LHCN-M2 (cell line): ENCODE data around the gene NOVA2. TPM values are rescaled to one million over a fixed set of nuclear protein-coding genes. Genes with fewer than 3 reads are reported as not detected.

Experiments
- DNase-seq: peaks from one replicate; pipeline ENCODE4 v3.0.0-alpha.2; 2012; ENCODE audit warnings: low read depth
- total RNA-seq: library from RNA; depleted of rRNA; stranded (reverse); fragments of >200 nt; gene quantifications from 2 replicates; pipeline ENCODE4 v1.2.3, GENCODE V29; 2014

NOVA2 gene
- total RNA-seq, 1 experiment from 2014 or later: not detected

DNA sequence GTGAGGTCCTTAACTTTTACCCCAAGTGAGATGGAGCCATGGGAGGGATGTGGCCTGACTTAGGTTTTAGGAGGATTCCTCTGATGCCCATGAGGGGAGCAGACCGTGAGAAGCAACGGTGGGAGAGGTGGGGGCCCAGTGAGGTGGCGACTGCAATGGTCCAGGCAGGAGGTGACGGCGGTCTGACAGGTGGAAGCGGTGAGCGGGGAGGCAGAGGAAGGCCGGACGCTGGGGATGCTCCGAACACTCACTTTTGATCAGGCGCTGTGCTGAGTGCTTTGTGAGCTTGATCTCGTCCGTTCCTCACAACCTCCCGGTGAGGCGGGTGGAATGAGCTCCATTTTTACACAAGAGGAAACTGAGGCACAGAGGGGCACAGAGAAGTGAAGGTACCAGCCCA, 11.6 kb downstream of the NOVA2 start:
- no peak for DNase-seq

DNA sequence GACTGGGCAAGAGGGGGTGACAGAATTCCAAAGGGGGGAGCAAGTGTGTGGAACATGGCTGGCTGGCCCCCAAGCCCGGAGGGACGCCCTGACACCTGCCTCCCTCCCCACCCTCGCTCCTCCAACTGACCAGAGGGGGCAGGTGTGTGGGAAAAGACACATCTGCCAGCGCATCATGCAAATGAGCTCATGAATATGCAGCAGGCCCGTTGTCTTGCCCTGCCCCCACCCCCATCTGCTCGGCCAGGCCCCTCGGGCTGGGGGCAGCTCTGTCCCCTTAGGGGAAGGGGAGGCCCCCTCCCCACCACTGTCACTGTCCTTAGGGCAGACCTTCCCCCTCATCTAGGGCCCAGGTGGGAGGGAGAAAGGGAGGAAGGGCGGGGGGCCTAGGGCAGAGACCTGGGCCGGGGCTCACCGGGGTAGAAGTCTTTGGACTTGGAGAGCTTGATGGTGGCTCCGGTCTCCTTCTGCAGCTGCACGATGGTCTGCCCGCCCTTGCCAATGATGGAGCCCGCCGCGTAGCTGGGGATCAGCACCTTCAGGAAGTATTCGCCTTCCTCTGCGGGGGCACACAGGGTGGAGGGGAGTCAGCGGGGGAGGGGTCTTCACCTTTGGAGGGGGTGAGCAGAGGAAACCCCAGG, 12.9 kb downstream of the NOVA2 start:
- no peak for DNase-seq

DNA sequence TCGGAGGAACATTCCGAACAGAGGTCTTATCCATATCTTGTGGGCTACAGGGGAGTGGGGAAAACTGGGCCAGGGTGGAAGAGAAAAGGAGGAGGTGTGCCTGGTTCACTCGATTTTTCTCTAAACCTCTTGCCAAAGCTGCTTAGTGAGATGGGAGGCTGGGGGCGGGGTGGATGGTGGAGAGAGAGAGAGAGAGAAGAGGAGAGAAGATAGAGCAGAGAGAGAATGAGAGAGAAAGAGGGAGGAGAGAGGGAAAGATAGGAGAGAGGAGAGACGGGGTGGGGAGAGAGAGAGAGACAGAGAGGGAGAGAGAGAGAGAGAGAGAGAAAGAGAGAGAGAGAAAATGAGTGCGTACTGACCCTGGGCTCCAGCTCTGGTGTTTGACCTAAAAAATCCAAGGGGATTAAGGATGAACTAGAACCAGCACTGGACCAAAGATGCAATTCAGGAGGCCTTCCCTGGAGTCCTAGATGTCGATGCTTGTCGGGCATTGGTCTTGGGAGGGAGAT, 14.1 kb downstream of the NOVA2 start:
- DNase-seq: no peak

DNA sequence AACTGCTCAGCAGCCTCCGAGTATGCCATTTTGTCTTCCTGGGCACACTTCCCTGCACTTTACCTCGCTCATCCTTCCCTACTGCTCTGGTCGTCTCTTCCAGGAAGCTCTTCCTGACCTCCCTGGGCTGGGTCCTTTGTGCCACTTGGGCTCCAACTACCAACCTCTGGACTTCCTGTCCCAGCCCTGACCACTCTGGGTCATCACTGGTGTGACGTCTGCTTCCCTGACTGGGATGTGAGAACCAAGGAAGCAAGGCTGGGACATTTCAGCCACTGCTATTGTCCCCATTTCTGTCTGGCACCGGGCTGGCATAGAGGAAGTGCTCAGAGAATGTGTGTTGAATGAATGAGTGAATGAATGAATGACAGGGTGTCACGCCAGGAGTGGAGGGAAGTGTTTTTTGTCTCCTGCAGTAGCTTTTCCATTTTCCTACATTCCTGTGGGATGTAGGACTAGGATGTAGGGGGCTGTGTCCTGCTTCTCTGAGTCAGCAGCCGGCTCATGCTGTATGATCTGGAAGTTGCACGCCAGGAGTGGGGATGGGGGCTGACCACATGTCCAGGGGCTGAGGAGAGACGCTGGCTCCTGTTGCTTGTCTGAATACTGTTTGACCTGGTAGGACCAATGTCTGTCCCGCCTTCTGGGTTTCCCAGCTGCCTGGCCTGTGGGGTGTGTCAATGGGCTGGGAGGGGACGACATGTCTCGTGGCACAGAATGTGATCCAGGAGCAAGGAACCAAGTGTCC, 14.7 kb downstream of the NOVA2 start:
- no peak for DNase-seq

DNA sequence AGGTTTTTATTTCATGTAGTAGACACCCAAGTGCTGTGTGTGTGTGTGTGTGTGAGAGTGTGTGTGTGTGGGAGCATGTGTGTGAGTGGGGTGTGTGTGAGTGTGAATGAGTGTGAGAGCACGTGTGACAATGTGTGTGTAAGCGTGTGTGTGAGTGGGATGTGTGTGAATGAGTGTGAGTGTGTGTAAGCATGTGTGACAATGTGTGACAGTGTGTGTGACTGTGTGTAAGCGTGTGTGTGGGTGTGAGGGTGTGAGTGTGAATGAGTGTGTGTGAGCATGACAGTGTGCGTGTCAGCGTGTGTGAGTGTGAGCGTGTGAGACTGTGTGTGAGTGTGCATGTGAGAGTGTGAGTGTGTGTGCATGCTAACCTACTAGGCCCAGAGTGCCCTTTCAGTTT, 15.3 kb downstream of the NOVA2 start:
- DNase-seq: no peak

DNA sequence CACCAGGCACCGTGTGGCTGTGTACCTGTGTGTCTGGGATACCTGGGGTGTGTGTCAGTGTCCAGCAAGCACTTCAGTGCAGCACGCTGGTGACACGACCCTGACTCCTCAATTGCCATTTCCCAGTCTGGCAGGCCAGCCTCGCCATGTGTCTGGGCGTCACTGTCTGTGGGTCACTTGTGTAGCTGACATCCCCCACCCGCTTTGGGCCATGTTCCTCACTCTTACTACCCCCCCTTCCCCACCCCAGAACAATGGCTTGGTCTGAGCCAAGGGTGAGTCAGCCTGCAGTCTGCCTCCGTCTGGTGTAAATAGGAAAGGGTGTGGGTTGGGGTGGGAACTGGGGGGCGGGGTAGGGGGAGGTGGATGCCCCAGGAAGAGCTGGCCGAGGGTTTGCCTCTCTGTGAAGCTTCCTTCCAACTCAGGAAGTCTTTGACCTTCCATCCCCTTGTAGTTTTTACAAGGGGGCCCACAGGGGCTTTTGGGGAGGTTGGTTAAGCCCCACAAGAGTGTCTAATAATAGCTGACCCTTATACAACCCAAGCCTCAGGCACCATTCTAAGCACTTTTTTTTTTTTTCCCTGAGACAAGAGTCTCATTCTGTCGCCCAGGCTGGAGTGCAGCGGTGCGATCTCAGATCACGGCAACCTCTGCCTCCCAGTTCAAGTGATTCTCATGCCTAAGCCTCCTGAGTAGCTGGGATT, 17.6 kb downstream of the NOVA2 start:
- DNase-seq: no peak

DNA sequence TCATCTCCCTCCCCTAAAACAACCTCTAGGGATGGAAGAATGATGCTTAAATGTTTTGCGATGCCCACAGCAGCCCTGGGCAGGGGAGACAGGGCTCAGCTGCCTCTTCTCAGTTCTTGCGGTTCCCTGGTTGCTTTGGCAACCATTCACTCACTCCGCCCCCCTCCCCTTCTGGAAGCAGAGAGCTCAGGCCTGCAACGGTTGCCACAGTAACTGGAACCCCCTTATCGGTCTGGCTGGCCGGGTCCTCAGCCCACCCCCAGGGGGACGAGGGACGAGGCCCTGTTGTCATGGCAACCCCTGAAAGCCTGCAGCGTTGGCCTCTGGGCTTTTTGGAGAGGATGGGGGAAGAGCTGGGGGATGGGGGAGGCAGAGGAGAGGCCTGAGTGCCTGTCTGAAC, 19.5 kb downstream of the NOVA2 start:
- no peak for DNase-seq

DNA sequence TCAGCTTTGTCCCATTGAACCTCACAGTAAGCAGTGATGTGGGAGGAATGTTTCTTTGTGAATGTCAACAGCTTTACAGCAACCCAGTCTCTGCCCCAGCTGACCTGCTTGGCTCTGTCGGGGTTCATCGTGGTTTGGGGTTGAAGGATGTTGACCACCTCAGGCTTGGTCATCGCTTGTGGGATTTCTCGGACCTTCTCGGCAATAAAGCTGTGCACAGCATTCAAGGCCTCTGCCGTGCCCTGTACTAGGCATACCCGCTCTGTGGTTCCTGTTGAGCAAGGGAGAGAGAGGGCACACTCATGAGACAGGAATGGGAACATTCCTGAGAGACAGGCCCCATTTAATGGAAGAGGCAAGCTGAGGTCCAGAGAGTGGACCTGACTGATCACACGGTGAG, 20.0 kb downstream of the NOVA2 start:
- peak; percentile 9 for DNase-seq

DNA sequence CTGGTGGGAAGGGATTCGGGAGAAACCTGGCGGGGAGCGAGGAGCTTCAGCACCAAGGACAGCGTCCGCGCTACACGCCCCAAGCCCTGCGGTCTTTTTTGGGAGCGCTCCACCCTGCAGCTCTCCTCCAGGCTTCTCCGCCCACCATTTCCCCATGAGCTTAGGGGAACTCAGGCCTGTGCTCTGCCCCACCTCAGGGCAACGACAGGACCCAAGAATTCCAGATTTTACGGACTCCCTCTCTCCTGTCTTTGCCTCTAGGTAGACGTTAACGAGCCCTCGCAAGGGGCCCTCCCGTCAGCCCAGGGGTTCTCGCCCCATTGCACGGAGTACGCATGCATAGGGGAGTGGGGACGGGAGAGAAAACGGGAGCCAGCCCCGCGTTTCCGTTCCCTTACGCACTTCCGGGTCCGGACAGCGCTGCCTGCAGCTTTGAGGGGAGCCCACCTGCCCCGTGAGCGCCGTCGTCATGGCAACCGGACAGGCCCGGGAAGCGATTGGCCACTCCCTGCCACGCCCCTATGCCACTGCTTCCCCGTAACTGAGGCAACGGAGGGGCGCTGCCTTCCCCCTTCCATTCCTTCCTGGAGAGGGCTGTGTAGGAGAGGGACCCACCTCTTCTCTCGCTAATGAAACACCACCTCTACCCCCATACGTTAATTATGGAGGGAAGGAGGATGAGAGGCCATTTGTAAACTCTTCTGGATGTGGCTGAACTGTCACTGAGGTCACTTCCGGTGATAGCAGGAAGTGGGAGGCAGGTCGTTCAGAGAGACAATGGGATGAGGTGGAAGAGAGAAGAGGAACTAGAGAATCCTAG, 20.8 kb downstream of the NOVA2 start:
- DNase-seq: peak; percentile 30

DNA sequence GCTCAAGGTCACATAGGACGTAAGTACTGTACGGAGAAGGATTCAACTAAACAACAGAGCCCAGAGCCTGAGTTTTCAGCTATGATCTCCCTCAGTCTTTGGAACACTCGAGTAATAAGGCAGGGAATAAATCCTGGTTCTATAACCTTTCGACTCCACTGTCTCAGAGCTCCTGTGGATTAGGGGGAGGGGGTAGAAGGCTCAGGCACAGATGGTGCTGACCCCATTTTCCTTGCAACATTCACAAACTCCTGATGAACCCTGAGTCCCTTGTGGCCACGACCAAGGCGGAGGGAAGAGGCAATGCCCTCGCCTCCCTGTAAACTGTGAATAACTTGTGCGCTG, 21.4 kb downstream of the NOVA2 start:
- no peak for DNase-seq

DNA sequence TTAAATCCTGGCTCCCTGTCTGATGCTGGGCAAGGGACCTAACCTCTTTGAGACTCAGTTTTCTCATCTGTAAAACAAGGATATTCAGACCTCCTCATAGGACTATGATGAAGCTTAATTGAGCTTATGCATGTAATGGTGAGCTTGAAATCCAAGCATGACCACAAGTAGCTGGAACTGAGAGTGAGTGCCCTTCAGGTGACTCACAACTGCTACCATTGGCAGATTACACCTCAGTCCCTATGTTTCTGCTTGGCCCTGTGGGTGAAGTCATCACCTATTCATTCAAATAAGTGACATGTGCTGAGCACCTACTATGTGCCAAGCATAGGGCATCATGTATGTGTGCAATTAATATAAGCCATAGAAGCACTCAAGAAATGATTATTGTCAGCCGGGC, 25.7 kb downstream of the NOVA2 start:
- DNase-seq: peak; percentile 16

DNA sequence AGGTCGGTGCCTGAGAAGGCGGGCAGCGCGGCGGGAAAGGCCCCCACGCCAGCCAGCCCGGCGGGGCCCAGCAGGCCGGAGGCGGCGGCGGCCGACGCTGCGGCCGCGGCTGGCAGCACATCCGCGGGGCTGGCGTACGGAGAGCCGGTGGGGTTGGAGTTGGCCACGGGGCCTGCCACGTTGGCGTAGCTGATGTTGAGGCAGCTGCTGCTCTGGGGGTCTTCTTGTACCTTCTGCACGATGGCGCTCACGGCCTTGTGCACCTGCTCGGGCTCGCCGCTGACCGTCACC, 33.2 kb downstream of the NOVA2 start:
- DNase-seq: no peak

DNA sequence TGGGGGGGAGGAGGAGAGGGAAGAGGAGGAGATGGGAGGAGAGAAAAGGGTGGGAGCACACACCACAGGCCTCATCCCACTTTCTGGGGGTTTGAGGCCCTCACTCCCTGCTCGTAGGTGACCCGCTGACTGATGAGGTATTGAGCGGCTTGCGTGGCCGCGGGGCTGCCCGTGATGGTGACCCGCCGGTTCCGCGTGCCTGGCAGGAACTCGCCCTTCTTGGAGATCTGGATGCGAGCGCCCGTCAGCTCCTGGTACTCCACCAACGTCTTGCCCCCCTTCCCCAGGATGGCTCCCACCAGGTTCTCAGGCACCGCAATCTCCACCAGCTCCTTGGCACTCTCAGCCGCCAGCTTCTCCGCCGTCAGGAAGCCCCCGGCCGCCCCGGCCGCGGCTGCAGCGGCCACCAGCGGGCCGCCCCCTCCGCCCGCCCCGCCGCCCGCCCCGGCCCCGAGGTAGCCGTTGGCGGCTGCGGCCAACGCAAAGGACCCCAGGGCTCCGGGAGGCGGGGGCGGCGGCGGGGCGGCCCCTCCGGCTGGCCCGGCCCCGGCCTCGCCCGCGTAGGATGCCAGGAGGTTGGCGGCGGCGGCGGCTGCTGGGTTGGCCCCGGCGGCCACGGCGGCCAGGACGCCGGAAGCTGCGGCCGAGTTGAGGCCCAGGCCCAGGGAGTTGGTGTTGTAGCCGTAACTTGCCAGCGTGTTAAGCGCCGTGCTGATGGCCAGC, 33.7 kb downstream of the NOVA2 start:
- DNase-seq: no peak

DNA sequence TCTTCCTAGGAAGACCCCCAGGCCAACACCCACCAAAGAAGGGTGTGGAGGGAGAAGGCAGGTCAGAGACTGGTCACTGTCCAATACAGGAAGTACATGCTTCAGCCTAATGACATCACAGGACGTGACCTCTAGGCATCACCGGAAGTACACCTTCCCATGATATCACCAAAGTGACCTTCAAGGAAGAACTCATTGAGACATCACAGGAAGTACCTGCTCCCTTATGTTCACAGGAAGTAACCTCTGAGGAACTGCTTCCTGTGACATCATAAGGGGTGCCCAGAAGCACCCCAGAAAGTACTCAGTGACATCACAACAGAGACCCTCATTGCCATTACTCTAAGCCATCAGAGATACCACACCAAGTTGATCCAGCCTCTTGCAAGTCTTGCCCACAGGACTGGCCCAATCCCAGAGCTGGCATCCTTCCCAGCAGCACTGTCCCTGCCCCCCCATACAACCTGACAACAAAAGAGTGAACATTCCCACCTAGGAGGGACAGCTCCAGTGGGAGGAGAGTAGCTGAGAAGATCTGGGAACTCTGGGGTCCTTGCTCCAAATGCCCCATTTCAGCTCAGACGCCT, 34.8 kb downstream of the NOVA2 start:
- no peak for DNase-seq

DNA sequence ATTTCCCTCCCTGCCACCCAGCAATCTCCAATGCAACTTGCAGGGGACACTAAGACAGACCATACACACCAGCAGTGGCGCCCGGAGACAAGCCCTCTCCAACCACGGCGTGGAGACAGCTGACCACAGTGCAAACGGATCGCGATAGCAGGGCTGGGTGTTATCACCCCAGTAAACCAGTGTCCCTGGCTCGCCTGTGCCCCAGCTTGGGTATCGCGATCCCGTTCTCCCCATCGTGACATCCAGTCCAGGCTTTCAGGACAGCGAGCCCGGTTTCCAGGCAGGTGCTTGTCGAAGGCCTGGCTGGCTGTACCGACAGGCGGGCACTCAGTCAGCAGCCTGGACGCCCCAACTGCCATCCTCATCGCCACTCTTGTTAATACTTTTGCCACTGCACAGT, 38.4 kb downstream of the NOVA2 start:
- DNase-seq: no peak

DNA sequence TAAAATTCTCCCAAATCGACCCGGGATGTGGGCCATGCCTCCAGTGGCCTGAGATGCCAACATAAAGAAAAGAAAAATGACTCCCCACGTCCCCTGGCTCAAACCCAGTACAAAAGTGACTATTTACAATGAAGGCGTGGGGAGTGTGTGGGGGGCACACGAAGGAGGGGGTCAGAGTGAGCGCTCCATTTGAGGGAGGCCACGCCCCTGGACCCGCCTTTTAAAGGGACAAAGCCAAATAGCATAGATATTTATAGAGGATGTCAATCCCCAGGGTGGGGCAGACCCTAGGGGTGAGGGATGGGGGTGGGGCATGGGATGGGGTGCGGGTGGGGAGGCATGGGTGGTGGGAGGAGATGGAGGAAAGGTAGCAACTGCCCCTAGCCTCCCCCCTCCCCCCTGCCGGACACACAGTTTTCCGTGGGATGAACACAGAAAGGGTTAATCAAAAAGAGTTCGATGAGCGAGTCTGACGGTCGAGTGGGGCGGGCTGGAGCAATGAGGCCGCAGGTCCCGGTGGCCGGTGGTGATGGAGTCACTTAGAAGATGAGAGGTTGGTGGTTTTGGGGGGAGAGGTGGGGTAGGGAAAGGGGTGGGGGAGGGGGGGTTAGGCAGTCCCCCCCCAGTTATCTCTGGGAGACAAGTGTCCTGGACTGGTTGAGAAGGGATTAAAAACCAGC, 39.0 kb downstream of the NOVA2 start:
- DNase-seq: no peak

DNA sequence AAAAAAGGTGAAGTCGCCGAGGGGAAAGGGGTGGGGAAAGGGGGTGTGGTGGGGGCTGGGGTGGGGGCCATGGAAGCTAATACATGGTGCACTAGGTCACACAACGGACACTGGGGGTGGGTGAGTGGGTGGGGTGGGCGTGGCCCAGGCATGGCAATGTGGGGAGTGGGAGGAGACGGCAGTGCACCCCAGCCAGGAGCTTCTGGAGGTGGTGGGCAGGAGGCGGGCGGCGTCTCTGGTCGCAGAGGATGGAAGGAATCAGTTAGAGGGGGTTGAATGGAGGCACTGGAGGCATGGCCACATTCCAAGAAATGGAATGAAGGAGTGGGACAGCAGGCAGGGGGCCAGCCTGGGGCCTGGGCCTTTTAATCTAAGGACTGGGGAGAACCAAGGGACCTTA, 39.9 kb downstream of the NOVA2 start:
- DNase-seq: no peak

DNA sequence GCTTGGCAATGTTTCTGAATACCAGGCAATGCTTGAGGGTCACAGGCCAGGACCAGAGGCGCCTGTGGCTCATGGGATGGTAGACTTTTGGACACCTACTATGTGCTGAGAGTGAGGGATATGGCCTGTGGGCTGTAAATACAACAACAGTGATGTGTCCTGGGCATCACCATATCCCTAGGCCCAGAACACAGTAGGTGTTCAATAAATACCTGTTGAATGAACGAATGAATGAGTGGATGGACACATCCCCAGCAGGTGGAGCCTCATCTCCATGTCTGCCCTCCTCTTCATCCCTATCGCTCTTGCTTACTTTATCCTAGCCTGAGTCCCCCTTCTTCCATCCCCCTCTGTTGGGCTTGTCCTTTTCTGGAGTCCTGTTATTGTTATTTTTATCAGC, 42.6 kb downstream of the NOVA2 start:
- DNase-seq: no peak

DNA sequence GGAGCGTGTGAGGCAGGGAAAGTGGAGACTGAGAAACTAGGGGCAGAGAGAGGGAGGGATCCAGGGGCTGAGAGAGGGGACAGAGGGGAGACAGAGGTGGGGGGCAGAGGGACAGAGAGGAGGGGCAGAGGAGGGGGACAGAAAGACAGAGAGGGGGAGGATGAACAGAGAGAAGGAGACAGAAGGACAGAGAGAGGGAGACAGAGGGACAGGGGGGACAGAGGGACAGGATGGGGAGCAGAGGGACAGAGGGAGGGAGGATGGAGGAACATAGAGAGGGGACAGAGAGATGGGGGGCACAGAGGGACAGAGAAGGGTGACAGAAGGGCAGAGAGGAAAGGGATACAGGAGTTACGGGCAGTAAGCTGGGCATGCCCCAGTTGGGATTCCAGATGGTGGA, 44.4 kb downstream of the NOVA2 start:
- no peak for DNase-seq

DNA sequence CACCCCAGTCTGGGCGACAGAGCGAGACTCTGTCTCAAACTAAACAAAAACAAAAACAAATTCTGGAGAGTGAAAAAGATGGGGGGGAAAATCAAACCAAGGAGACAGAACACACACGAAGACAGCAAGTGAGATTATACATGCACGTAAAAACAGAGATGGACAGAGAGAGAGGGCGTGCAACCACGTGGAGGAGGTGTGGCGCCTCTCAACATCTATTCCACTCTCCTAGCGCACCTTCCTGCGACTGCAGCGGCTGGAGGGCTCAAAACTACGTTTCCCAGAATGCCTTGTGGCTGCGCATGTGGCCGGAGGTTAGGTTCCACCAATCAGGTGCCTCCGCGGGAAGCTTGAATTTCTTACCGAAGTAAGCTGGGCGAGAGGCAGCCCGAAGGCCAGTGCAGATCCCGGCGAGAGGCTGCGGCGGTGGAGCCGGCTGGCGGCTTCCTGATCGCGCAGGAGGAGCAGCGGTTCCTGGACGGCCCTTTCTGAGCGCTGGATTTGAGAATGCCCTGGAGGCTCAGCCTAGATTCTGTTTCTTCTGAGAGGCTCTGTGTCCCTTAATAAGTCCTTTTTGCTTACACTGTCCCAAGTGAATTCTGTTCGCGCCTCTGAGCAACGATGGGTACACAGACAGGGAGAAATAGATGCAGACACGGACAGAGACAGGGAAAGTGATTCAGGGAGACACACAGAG, 46.0 kb downstream of the NOVA2 start:
- DNase-seq: peak; percentile 84
